ENCODE data around the gene PDZD8. TPM values are rescaled to one million over a fixed set of nuclear protein-coding genes. Genes with fewer than 3 reads are reported as not detected.

The PDZD8 gene
- total RNA-seq, 1 experiment from 2014 or later = 13.6 TPM

DNA sequence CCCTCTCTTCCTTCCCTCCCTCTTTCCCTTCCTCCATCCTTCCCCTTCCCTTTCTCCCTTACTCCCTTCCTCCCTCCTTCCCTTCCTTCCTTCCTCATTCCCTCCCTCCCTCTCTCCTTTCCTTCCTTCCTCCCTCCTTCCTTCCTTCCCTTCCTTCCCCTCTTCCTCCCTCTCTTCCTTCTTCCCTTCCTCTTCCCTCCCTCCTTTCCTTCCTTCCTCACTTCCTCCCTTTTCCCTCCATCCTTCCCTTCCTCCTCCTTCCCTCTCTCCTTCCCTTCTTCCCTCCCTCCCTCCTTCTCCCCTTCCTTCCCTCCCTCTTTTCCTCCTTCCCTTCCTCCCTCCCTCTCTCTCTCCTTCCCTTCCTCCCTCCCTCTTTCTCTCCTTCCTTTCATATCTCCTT, 147.0 kb downstream of the PDZD8 start:
- Histone ChIP-seq H3K79me2 (ENCODE audit: low read length) (no peaks in the 10 kb centered on the region), H3K27me3 (ENCODE audit: low read length) (no peaks in the 10 kb centered on the region; the same call in 1 of the 2 replicates), H3K9me3 (ENCODE audit: low read length) (no peaks in the 10 kb centered on the region), H3K4me2 (ENCODE audit: low read length) (no peak overlapping the region), H3K4me1 (ENCODE audit: insufficient read depth, low read length) (no peaks in the 10 kb centered on the region), H4K20me1 (ENCODE audit: low read length) (no peaks in the 10 kb centered on the region), H3K9ac (ENCODE audit: low read length) (no peak overlapping the region), H3K9me2 (replicated peaks; ENCODE audit: low read length) (no peaks in the 10 kb centered on the region), H3K36me3 (ENCODE audit: low read depth, low read length) (no peaks in the 10 kb centered on the region), H2AFZ (ENCODE audit: low read length) (no peak overlapping the region), H3K27ac (ENCODE audit: low read length) (no peak overlapping the region), H3K4me3 (ENCODE audit: low read length) (no peak overlapping the region), H3F3A (ENCODE audit: low read length, unreplicated experiment) (no peaks in the 10 kb centered on the region)
- ChIA-PET POLR2A (ENCODE audit: unreplicated experiment) (no interaction called here), CTCF (no interaction called here)
- no peak for ATAC-seq
- TF ChIP-seq, protein P1, sequence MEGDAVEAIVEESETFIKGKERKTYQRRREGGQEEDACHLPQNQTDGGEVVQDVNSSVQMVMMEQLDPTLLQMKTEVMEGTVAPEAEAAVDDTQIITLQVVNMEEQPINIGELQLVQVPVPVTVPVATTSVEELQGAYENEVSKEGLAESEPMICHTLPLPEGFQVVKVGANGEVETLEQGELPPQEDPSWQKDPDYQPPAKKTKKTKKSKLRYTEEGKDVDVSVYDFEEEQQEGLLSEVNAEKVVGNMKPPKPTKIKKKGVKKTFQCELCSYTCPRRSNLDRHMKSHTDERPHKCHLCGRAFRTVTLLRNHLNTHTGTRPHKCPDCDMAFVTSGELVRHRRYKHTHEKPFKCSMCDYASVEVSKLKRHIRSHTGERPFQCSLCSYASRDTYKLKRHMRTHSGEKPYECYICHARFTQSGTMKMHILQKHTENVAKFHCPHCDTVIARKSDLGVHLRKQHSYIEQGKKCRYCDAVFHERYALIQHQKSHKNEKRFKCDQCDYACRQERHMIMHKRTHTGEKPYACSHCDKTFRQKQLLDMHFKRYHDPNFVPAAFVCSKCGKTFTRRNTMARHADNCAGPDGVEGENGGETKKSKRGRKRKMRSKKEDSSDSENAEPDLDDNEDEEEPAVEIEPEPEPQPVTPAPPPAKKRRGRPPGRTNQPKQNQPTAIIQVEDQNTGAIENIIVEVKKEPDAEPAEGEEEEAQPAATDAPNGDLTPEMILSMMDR (conservative IDR thresholded peaks at IDR 0.05; ENCODE audit: low read depth, low read length) = no peak
- TF ChIP-seq EZH2phosphoT487 (IDR thresholded peaks at IDR 0.05; ENCODE audit: borderline replicate concordance, low read length) = no peak
- no peak for TF ChIP-seq EZH2 (IDR thresholded peaks at IDR 0.05; ENCODE audit: low read length, unreplicated experiment)
- intact Hi-C loops (cut with micrococcal nuclease) = no loop called here
- no TSS peak for BruUV-seq (replicated peaks)
- no peak for DNase-seq

Other genes with a start within 250 kb of the PDZD8 start
- gene VAX1, start 237.2 kb downstream of the PDZD8 start, total RNA-seq (2014; rRNA removed) = 0.12 and 0.98 TPM in 2 replicates
- not detected in 2 replicates for gene KCNK18, start 178.0 kb downstream of the PDZD8 start, total RNA-seq (2014; rRNA removed)
- gene SLC18A2, start 134.3 kb downstream of the PDZD8 start, total RNA-seq (2014; rRNA removed) = not detected in 2 replicates
- not detected in 2 replicates for gene EMX2, start 167.3 kb upstream of the PDZD8 start, total RNA-seq (2014; rRNA removed)